AG04450 (cell line): ENCODE measurements around the gene MEX3D. TPM values are rescaled to one million over a fixed set of nuclear protein-coding genes. Genes with fewer than 3 reads are reported as not detected.

Source experiments
- CTCF ChIA-PET: fragments of 300-600, 350-600 bp; formaldehyde crosslinking; extraction: SDS; loops from one replicate; lab custom pipeline; 2022; ENCODE audit warnings: antibody characterized with exemption, inconsistent platforms; lab: Charles Lee
- POLR2A ChIA-PET: fragments of 350-600 bp; formaldehyde crosslinking; extraction: SDS; loops from one replicate; lab custom pipeline; 2021; ENCODE audit warnings: antibody characterized with exemption, inconsistent platforms; lab: Yijun Ruan, JAX
- DNase-seq: peaks from one replicate; pipeline ENCODE4 v3.0.0-alpha.2; 2011; ENCODE audit warnings: low read depth, low spot score
- H3K27ac ChIP-seq: one replicate; pipeline ENCODE4 v1.5.1; 2012; ENCODE audit warnings: low read depth, low read length, control low read depth
- H3K27me3 ChIP-seq: one replicate; pipeline ENCODE4 v1.6.0; 2012; ENCODE audit warnings: low read length; ENCODE audit not compliant: control insufficient read depth, insufficient read depth
- H3K4me3 ChIP-seq: 2 replicates; pipeline ENCODE4 v1.5.1; 2011; ENCODE audit warnings: mild to moderate bottlenecking, low read depth, low read length, control low read depth
- H3K9me3 ChIP-seq: 2 replicates; pipeline ENCODE4 v1.5.1; 2012; ENCODE audit warnings: low read length; ENCODE audit not compliant: control insufficient read depth, insufficient read depth
- CTCF ChIP-seq: IDR thresholded peaks from 2 replicates; pipeline ENCODE4 v1.5.1; 2011; ENCODE audit warnings: low read depth, low read length, control low read depth, inconsistent platforms
- polyA plus RNA-seq: library from polyadenylated mRNA; depleted of rRNA; stranded (reverse); fragments of >200 nt; gene quantifications from 2 replicates; pipeline ENCODE4 v1.2.3, GENCODE V29; 2011

MEX3D gene
- polyA plus RNA-seq, 1 experiment, result 5.4 TPM

- POLR2A ChIA-PET, result no interaction called here
- Histone ChIP-seq H3K4me3 (no peak overlapping the region), H3K27ac (no peak overlapping the region), H3K9me3 (no peaks in the 10 kb centered on the region; the same call in 1 of the 2 replicates), H3K27me3 (no peaks in the 10 kb centered on the region)
- no peak for TF ChIP-seq CTCF
- CTCF ChIA-PET, result no interaction called here
- DNase-seq, result no peak
Measured at GRCh38 chr19:1610579-1610978, 42.5 kb upstream of the MEX3D start.

- DNase-seq, result no peak
- H3K9me3 ChIP-seq, result peaks cover 2% of the 10 kb centered on the region; the same call in 1 of the 2 replicates
- CTCF ChIA-PET, result no interaction called here
- H3K27me3 ChIP-seq, result no peaks in the 10 kb centered on the region
- TF ChIP-seq CTCF, result no peak
- no peak overlapping the region for H3K4me3 ChIP-seq
- POLR2A ChIA-PET, result no interaction called here
- no peak overlapping the region for H3K27ac ChIP-seq
Measured at GRCh38 chr19:1609680-1610474, 41.8 kb upstream of the MEX3D start.

- H3K27ac ChIP-seq, result no peak overlapping the region
- no peak for DNase-seq
- POLR2A ChIA-PET, result no interaction called here
- CTCF ChIA-PET, result no interaction called here
- TF ChIP-seq CTCF, result no peak
- H3K27me3 ChIP-seq, result no peaks in the 10 kb centered on the region
- H3K4me3 ChIP-seq, result no peak overlapping the region
- peaks cover 4% of the 10 kb centered on the region; the same call in 1 of the 2 replicates for H3K9me3 ChIP-seq
Measured at GRCh38 chr19:1609103-1609396, 40.9 kb upstream of the MEX3D start.

- CTCF ChIA-PET, result no interaction called here
Measured at GRCh38 chr19:1608359-1609102, 40.4 kb upstream of the MEX3D start.

More at GRCh38 chr19:1608359-1609102, 40.4 kb upstream of the MEX3D start:
- Histone ChIP-seq H3K4me3 (no peak overlapping the region), H3K9me3 (peaks cover 4% of the 10 kb centered on the region; the same call in 1 of the 2 replicates), H3K27ac (no peak overlapping the region), H3K27me3 (no peaks in the 10 kb centered on the region)
- POLR2A ChIA-PET, result interaction anchor here (0.6 kb wide), 1 partner anchor 154 kb away, joined by 6 read pairs; no protein-coding TSS in a partner anchor
- no peak for TF ChIP-seq CTCF
- DNase-seq, result no peak
